Thymus (tissue), 11 donors: Measurements from ENCODE around the gene STPG2. TPM values are rescaled to one million over a fixed set of nuclear protein-coding genes. Genes with fewer than 3 reads are reported as not detected.
"Not testable (repeated sequence)": the region's sequence is repeated elsewhere in the genome, so short reads cannot be mapped to it uniquely, and the experiment has no call there.

Experiments used
- DNase-seq, 9 donors: peaks; one replicate each; pipeline ENCODE4 v3.0.0-alpha.2; 2013; ENCODE audit warnings: low spot score in 9 of 9, low read depth in 6 of 9, missing footprints in 1 of 9
- H3K27ac ChIP-seq, 2 donors: one replicate each; pipeline ENCODE4 v1.5.1; 2013; ENCODE audit warnings: control low read depth in 1 of 2, low read depth in 1 of 2, low read length in 1 of 2, mild to moderate bottlenecking in 1 of 2, moderate library complexity in 1 of 2
- H3K27me3 ChIP-seq, 2 donors: one replicate each; pipeline ENCODE4 v1.5.1; 2013; ENCODE audit warnings: low read length in 1 of 2; ENCODE audit not compliant: control insufficient read depth in 2 of 2, insufficient read depth in 1 of 2
- H3K36me3 ChIP-seq, 2 donors: one replicate each; pipeline ENCODE4 v1.5.1; 2013; ENCODE audit warnings: low read length in 1 of 2, mild to moderate bottlenecking in 1 of 2, moderate library complexity in 1 of 2; ENCODE audit not compliant: control insufficient read depth in 2 of 2, insufficient read depth in 2 of 2
- H3K4me1 ChIP-seq, 2 donors: one replicate each; pipeline ENCODE4 v1.5.1; 2013; ENCODE audit warnings: low read length in 2 of 2; ENCODE audit not compliant: control insufficient read depth in 2 of 2, insufficient read depth in 2 of 2
- H3K4me3 ChIP-seq, 2 donors: one replicate each; pipeline ENCODE4 v1.5.1; 2013; ENCODE audit warnings: low read length in 2 of 2, control low read depth in 1 of 2, mild to moderate bottlenecking in 1 of 2
- H3K9me3 ChIP-seq, 2 donors: one replicate each; pipeline ENCODE4 v1.5.1; 2013; ENCODE audit warnings: low read length in 1 of 2, mild to moderate bottlenecking in 1 of 2; ENCODE audit not compliant: control insufficient read depth in 2 of 2, insufficient read depth in 1 of 2
- WGBS: extraction: QIAGEN DNeasy Blood & Tissue Kit; methylation state at CpG from one replicate; pipeline ENCODE4 v1.1.7; 2013; 5-methylcytosine and 5-hydroxymethylcytosine counted together
- polyA plus RNA-seq: library from polyadenylated mRNA; stranded (reverse); fragments of 200-250 nt; gene quantifications from one replicate; pipeline ENCODE4 v1.2.3, GENCODE V29; 2013
- total RNA-seq: library from RNA; stranded (reverse); fragments of 120-200 nt; gene quantifications from one replicate; pipeline ENCODE4 v1.2.4, GENCODE V29; 2013
- donor health status: healthy.

The STPG2 gene
- total and polyA plus RNA-seq, 2 donors = 0.16 to 0.24 TPM

DNA sequence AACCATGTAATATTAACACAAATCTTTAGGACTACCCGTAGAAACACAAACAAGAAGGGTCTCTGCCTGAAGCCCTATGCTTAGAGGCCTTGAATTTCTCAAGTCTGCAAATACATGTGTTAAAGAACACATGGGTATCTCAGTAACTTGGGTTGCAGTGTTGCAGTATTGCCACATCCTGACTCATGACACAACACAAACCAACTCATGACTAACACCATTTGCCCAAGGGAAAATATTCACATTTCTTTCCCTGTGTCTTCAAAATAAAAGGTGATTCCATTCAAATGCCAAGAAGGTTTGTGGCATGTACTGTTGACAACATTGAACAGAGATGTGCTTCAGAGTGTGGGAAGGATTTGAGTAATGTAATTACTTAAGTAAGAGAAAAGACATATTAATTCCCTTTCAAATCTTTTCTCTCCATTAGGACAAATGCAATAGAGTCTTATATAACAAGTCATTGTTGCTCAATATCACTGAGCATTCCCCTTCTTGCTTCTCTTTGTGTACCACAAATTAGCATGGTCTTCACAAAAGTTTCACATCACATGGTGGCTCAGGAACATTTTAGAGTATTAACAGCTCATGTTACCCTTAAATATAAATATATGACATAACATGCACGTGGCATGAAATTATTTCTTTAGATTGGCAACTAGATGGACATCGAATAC lies 487.1 kb downstream of the STPG2 start:
- Histone ChIP-seq H3K27me3 (no peaks in the 10 kb centered on the region), H3K9me3 (no peaks in the 10 kb centered on the region), H3K27ac (no peak overlapping the region), H3K4me1 (no peaks in the 10 kb centered on the region), H3K4me3 (no peak overlapping the region), H3K36me3 (no peaks in the 10 kb centered on the region)
- DNase-seq = no peak
- WGBS = 91% methylated on average over 3 of the region's 3 CpGs

DNA sequence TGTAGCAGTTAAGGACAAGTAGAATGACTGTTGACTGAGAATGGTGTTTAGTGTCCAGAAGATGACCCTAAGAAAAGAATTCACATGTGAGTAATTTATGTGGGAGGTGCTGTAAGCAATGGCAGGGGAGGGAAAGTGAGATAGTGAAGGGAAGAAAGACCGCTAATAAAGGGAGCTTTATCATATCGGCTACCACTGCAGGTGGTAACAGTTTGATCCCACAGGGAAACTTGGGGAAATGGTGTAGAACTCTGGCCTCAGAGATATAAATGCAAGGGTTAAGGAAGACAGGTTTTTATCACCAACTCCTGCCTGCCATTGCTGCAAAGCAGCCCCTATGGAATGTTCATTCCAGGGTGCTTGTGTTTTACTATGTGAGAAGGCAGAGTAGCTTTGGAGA lies 489.6 kb downstream of the STPG2 start:
- 94% methylated on average over 2 of the region's 2 CpGs for WGBS
- H3K9me3 ChIP-seq = no peaks in the 10 kb centered on the region
- H3K36me3 ChIP-seq = no peaks in the 10 kb centered on the region
- no peaks in the 10 kb centered on the region for H3K27me3 ChIP-seq
- H3K4me1 ChIP-seq = no peaks in the 10 kb centered on the region
- H3K4me3 ChIP-seq = no peak overlapping the region
- DNase-seq = no peak
- no peak overlapping the region for H3K27ac ChIP-seq

DNA sequence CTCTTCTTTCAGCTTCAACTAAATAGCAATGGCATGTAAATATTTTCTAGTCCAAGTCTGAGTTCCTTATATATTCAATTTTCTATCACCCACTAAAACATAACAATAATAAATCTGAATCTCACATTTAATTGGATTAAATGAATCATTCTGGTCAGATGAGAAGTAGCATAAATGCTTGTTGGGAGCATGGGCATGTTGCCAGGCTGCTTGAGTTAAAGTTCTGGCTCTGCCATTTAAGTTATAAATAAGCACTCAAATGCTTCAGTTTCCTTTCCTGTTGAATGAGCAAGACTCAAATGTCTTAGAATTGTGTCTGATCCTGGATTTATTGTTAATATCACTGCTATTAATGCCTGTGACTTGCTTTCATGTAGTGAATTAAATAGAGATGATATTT lies 496.3 kb downstream of the STPG2 start:
- H3K4me1 ChIP-seq = no peaks in the 10 kb centered on the region
- no peak overlapping the region for H3K4me3 ChIP-seq
- no peaks in the 10 kb centered on the region for H3K9me3 ChIP-seq
- no peaks in the 10 kb centered on the region for H3K36me3 ChIP-seq
- H3K27me3 ChIP-seq = no peaks in the 10 kb centered on the region
- DNase-seq = no peak
- no peak overlapping the region for H3K27ac ChIP-seq

DNA sequence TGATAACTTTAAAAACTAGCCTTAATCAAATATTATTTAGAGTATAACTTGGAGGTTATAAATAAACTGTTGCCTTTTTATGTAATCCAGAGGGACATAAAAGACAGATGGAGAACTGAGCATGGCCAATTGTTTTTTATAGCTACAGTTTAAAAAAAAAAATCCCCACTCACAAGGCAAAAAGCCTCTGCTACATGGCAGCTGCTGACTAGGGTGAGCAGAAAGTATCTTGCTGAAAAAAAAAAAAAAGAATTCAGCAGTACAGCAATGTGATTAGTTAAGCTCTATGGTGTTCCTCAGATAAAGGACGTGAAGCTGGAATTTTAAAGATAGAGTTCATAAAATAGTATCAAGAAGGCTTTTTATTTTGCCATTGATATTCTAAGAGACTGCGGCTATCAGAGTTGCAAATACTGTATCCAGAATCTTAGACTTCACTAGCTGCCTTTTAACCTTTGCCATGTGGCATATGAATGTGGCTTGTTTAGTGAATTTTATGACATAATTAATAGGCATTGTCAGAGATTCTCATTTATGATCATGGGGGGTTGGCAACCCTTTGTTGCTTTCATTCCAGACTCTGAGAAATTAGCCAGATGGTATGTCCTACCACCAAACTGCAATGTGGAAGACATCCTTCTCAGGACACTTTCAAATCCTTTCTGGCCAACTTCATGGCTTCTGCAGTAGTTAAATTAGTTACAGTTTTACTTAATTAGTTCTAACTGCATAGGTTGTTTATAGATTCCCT lies 498.0 kb downstream of the STPG2 start:
- Histone ChIP-seq H3K36me3 (no peaks in the 10 kb centered on the region), H3K4me1 (no peaks in the 10 kb centered on the region), H3K4me3 (no peak overlapping the region), H3K27ac (no peak overlapping the region), H3K27me3 (no peaks in the 10 kb centered on the region), H3K9me3 (no peaks in the 10 kb centered on the region)
- 92% methylated on average over 2 of the region's 2 CpGs for WGBS
- no peak for DNase-seq

DNA sequence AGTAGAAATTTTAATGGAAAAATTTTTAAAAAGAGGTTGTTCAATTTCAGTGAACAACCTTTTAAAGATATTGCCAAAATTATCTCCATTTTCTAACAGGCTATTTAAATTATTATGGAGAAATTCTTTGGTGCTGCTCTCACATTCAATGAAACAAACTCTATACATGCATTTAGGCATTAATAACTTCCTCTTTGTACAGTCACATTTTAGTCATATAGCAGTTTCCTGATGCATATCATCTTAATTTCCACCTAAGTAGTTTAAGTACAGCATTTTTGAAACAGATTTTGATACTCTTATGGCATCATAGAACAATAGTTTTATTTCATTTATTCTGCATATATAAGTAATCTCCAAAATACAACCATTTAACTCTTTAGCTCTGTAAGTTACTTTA lies 500.1 kb downstream of the STPG2 start:
- Histone ChIP-seq H3K27ac (no peak overlapping the region), H3K27me3 (no peaks in the 10 kb centered on the region), H3K4me3 (no peak overlapping the region)

DNA sequence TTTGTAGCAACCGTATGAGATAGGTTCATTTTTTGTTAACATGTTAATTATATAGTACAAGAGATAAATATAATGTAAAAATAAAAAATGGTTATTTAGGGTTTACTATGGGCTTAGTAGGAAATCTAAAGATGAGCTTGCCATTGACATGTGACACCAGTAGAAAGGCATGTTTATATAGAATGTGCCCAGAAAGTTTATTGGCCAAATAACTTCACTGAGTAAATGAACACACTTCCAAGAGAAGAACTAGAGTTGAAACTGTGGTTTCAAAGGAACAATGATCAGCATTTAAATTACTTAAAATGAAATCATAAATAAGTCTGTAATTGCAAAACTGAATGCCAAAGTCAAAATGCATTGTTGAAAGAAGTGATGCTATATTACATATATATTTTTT lies 503.3 kb downstream of the STPG2 start:
- H3K27ac ChIP-seq = no peak overlapping the region
- H3K4me3 ChIP-seq = no peak overlapping the region
- no peaks in the 10 kb centered on the region for H3K36me3 ChIP-seq
- H3K9me3 ChIP-seq = no peaks in the 10 kb centered on the region
- WGBS = 93% methylated on average over 1 of the region's 1 CpG
- DNase-seq = no peak
- no peaks in the 10 kb centered on the region for H3K27me3 ChIP-seq
- H3K4me1 ChIP-seq = no peaks in the 10 kb centered on the region

More for the DNA sequence above, 500.1 kb downstream of the STPG2 start:
- Histone ChIP-seq H3K9me3 (no peaks in the 10 kb centered on the region), H3K4me1 (no peaks in the 10 kb centered on the region), H3K36me3 (no peaks in the 10 kb centered on the region)
- no peak for DNase-seq

DNA sequence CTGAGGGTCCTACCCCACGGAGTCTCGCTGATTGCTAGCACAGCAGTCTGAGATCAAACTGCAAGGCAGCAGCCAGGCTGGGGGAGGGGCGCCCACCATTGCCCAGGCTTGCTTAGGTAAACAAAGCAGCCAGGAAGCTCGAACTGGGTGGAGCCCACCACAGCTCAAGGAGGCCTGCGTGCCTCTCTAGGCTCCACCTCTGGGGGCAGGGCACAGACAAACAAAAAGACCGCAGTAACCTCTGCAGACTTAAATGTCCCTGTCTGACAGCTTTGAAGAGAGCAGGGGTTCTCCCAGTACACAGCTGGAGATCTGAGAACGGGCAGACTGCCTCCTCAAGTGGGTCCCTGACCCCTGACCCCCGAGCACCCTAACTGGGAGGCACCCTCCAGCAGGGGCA lies 509.4 kb downstream of the STPG2 start:
- H3K27ac ChIP-seq, H3K27me3 ChIP-seq, H3K4me1 ChIP-seq, H3K36me3 ChIP-seq, H3K4me3 ChIP-seq, H3K9me3 ChIP-seq, DNase-seq: not testable (repeated sequence)
- WGBS = 91% methylated on average over 8 of the region's 8 CpGs

DNA sequence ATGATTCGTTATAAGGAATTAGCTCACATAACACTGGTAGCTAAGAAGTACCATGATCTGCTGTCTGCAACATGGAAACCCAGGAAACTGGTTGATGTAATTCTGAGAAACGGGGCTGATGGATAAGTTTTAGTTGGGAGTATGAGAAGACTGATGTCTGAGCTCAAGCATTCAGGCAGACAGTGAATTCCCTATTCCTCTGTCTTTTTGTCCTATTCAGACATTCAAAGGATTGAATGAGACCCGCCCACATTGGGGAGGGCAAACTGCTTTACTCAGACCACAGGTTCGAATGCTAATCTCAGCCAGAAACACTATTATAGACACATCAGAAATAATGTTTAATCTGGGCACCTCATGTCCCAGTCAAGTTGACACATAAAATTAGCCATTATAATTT lies 515.5 kb downstream of the STPG2 start:
- no peak for DNase-seq
- H3K4me3 ChIP-seq = no peak overlapping the region
- H3K4me1 ChIP-seq = no peaks in the 10 kb centered on the region
- H3K27ac ChIP-seq = no peak overlapping the region
- no peaks in the 10 kb centered on the region for H3K27me3 ChIP-seq
- H3K9me3 ChIP-seq = no peaks in the 10 kb centered on the region
- no peaks in the 10 kb centered on the region for H3K36me3 ChIP-seq
- WGBS = 90% methylated on average over 4 of the region's 4 CpGs

DNA sequence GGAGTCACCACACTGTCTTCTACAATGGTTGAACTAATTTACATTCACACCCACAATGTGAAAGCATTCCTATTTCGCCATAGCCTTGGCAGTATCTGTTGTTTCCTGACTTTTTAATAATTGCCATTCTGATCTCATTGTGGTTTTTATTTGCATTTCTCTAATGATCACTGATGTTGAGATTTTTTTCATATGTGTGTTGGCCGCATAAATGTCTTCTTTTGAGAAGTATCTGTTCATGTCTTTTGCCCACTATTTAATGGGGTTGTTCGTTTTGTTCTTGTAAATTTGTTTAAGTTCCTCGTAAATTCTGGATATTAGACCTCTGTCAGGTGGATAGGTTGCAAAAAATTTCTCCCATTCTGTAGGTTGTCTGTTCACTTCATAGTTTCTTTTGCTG lies 519.1 kb downstream of the STPG2 start:
- Histone ChIP-seq H3K4me1 (no peaks in the 10 kb centered on the region), H3K4me3 (no peak overlapping the region), H3K36me3 (no peaks in the 10 kb centered on the region), H3K27me3 (no peaks in the 10 kb centered on the region), H3K27ac (no peak overlapping the region), H3K9me3 (no peaks in the 10 kb centered on the region)
- 93% methylated on average over 4 of the region's 4 CpGs for WGBS
- DNase-seq = no peak
